Hippocampal formation (tissue), 2 donors: ENCODE measurements around the gene KCNH1.

Source experiments
- DNase-seq, 2 donors: peaks; one replicate each; lab custom pipeline; 2025; lab: John Stamatoyannopoulos, UW

Gene KCNH1

GRCh38 chr1:210758261-210758660 lies 375.7 kb downstream of the KCNH1 start:
- no peak for DNase-seq

GRCh38 chr1:210757677-210758076 lies 376.3 kb downstream of the KCNH1 start:
- DNase-seq: no peak

GRCh38 chr1:210755991-210756659 lies 377.8 kb downstream of the KCNH1 start:
- peak in 1 of 2 donors; percentile 38 for DNase-seq

- DNase-seq: no peak
These were observed 378.9 kb downstream of the KCNH1 start for GRCh38 chr1:210754878-210755665.

GRCh38 chr1:210751911-210752310 lies 382.0 kb downstream of the KCNH1 start:
- DNase-seq: no peak

- no peak for DNase-seq
These were observed 383.5 kb downstream of the KCNH1 start for GRCh38 chr1:210750468-210750867.

- DNase-seq: no peak
These were observed 385.2 kb downstream of the KCNH1 start for GRCh38 chr1:210748796-210749195.

GRCh38 chr1:210747890-210748289 lies 386.1 kb downstream of the KCNH1 start:
- no peak for DNase-seq

- DNase-seq: no peak
These were observed 386.8 kb downstream of the KCNH1 start for GRCh38 chr1:210747112-210747511.

- DNase-seq: no peak
These were observed 387.8 kb downstream of the KCNH1 start for GRCh38 chr1:210746024-210746731.

GRCh38 chr1:210743038-210743437 lies 390.9 kb downstream of the KCNH1 start:
- DNase-seq: no peak

- no peak for DNase-seq
These were observed 392.4 kb downstream of the KCNH1 start for GRCh38 chr1:210741564-210741963.

- no peak for DNase-seq
These were observed 394.3 kb downstream of the KCNH1 start for GRCh38 chr1:210739627-210740026.

- no peak for DNase-seq
These were observed 395.7 kb downstream of the KCNH1 start for GRCh38 chr1:210738256-210738655.

- DNase-seq: peak in 1 of 2 donors; percentile 28
These were observed 397.2 kb downstream of the KCNH1 start for GRCh38 chr1:210736713-210737112.

GRCh38 chr1:210731597-210731996 lies 402.4 kb downstream of the KCNH1 start:
- no peak for DNase-seq

- no peak for DNase-seq
These were observed 402.8 kb downstream of the KCNH1 start for GRCh38 chr1:210731193-210731592.

- DNase-seq: no peak
These were observed 403.9 kb downstream of the KCNH1 start for GRCh38 chr1:210730023-210730422.

GRCh38 chr1:210728437-210729149 lies 405.4 kb downstream of the KCNH1 start:
- no peak for DNase-seq

GRCh38 chr1:210727709-210728108 lies 406.2 kb downstream of the KCNH1 start:
- DNase-seq: no peak

GRCh38 chr1:210726621-210727020 lies 407.3 kb downstream of the KCNH1 start:
- DNase-seq: no peak

GRCh38 chr1:210724768-210725167 lies 409.2 kb downstream of the KCNH1 start:
- no peak for DNase-seq
